ENCODE results near the gene DEAF1.

The DEAF1 gene

DNA sequence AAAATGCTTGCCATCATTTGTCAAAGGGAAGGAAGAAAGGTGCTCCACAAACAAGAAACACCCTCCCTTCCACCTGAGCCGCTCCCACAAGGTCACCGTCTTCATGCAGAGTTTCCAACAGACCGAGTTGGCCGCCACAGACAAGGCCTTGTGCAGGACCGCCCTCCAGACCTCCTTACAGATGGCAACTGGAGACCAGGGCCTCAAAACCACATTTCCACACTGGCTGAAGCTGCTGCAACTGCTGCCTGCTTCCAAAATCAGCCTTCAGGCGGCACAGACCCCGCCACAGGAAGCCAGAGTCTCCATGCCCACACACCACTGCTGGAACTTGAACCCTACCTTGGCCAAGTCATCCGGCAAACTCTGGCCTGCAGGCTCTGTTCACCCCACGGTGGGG lies 6.3 kb downstream of the DEAF1 start:
- TF ChIP-seq, protein P1, sequence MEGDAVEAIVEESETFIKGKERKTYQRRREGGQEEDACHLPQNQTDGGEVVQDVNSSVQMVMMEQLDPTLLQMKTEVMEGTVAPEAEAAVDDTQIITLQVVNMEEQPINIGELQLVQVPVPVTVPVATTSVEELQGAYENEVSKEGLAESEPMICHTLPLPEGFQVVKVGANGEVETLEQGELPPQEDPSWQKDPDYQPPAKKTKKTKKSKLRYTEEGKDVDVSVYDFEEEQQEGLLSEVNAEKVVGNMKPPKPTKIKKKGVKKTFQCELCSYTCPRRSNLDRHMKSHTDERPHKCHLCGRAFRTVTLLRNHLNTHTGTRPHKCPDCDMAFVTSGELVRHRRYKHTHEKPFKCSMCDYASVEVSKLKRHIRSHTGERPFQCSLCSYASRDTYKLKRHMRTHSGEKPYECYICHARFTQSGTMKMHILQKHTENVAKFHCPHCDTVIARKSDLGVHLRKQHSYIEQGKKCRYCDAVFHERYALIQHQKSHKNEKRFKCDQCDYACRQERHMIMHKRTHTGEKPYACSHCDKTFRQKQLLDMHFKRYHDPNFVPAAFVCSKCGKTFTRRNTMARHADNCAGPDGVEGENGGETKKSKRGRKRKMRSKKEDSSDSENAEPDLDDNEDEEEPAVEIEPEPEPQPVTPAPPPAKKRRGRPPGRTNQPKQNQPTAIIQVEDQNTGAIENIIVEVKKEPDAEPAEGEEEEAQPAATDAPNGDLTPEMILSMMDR (IDR thresholded peaks at IDR 0.05) = no peak
- Histone ChIP-seq H3K4me1 (no peaks in the 10 kb centered on the region), H3K9ac (no peak overlapping the region), H2AFZ (no peak overlapping the region), H3K27me3 (ENCODE audit: control insufficient read depth, insufficient read depth, low read length) (no peaks in the 10 kb centered on the region), H3K4me3 (ENCODE audit: low read depth, low read length) (no peak overlapping the region), H3K27ac (no peak overlapping the region), H3K79me2 (no peaks in the 10 kb centered on the region), H3K4me2 (ENCODE audit: low read length) (no peak overlapping the region), H3K9me3 (ENCODE audit: control insufficient read depth, low read length) (no peaks in the 10 kb centered on the region), H3K36me3 (ENCODE audit: control insufficient read depth, insufficient read depth, low read length) (no peaks in the 10 kb centered on the region)

DNA sequence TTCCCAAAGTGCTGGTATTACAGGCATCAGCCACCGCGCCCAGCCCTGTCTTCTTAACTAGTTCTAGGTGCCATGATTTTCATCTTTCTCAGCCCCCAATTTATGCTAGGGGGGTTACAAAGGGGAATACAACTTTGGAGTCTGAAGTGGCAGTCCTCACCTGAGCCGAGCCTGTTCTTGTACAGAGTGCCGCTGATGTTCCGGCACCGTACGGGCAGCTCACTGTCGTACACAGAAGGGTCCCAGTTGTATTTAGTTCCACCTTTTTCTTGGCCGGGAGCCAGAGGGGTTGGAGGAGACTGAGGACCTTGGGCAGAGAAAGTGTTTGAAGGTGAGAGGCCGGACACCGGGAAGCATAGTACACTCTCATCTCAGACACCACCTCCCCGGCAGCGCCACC lies 7.3 kb downstream of the DEAF1 start:
- TF ChIP-seq, protein P1 (IDR thresholded peaks at IDR 0.05) = no peak
- no peaks in the 10 kb centered on the region for H3K4me1 ChIP-seq

DNA sequence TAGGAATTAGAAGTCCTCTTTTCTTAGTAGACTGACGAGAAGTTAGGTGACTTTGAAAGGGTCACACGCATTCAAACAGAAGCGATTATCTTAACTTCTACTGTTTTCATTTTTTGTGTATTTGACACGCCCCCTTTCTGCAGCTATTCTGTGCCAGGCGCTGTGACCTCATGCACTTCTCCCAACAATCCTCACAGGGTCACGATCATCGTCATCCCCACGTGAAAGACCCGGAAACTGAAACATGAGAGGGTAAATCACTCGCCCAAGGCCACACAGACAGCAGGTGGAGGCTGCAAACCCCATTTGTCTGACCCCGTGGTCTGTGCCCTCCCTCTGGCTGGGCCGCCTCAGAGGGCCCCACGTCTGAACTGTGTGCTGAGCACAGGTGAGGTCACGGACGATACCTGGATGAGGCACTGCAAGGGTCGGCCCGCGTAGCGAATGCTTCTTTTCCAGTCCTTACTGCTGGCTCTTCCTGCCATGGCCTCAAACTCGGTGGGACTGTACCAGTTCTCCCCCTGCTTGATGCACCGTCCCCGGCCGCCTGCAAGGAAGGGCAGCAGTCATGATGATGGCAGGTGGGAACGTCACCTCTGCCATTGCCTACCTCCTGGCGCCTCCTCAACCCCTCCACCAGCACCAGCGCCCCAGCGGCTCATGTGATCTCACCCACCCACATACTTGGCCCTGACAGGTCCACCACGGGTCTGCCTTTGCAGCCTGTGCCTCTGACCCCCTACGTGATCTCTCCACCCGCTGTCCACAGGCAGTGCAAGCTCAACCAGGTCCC lies 8.4 kb downstream of the DEAF1 start:
- Histone ChIP-seq H3K27me3 (ENCODE audit: control insufficient read depth, insufficient read depth, low read length) (no peaks in the 10 kb centered on the region), H3K79me2 (no peaks in the 10 kb centered on the region), H3K27ac (no peak overlapping the region), H3K4me2 (ENCODE audit: low read length) (no peak overlapping the region), H3K9me3 (ENCODE audit: control insufficient read depth, low read length) (no peaks in the 10 kb centered on the region), H3K9ac (no peak overlapping the region), H2AFZ (no peak overlapping the region), H3K36me3 (ENCODE audit: control insufficient read depth, insufficient read depth, low read length) (no peaks in the 10 kb centered on the region), H3K4me3 (ENCODE audit: low read depth, low read length) (no peak overlapping the region), H3K4me1 (no peaks in the 10 kb centered on the region)
- TF ChIP-seq, protein P1 (IDR thresholded peaks at IDR 0.05) = no peak

More for the DNA sequence above, 7.3 kb downstream of the DEAF1 start:
- H3K9me3 ChIP-seq (ENCODE audit: control insufficient read depth, low read length) = no peaks in the 10 kb centered on the region
- H3K27ac ChIP-seq = no peak overlapping the region
- no peak overlapping the region for H2AFZ ChIP-seq
- H3K4me3 ChIP-seq (ENCODE audit: low read depth, low read length) = no peak overlapping the region
- H3K79me2 ChIP-seq = no peaks in the 10 kb centered on the region
- no peaks in the 10 kb centered on the region for H3K27me3 ChIP-seq (ENCODE audit: control insufficient read depth, insufficient read depth, low read length)
- no peak overlapping the region for H3K9ac ChIP-seq
- H3K36me3 ChIP-seq (ENCODE audit: control insufficient read depth, insufficient read depth, low read length) = no peaks in the 10 kb centered on the region
- H3K4me2 ChIP-seq (ENCODE audit: low read length) = no peak overlapping the region

DNA sequence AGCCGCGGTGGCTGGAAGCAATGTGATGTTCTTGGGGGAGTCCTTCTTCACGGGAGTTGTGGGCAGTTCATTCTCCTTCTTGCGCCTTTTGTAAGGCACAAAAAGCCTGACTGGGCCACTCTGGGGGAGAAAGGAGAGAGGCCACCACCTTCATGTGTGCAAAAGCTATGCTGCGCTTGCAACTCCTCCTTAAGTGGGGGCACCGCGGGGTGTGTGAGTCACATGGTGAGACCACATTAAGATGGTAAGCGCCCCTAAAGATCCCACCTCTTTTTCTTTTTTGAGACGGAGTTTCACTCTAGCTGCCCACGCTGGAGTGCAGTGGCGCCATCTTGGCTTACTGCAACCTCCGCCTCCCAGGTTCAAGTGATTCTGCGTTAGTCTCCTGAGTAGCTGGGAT lies 14.1 kb downstream of the DEAF1 start:
- Histone ChIP-seq H3K4me3 (ENCODE audit: low read depth, low read length) (no peak overlapping the region), H3K27me3 (ENCODE audit: control insufficient read depth, insufficient read depth, low read length) (no peaks in the 10 kb centered on the region), H3K4me2 (ENCODE audit: low read length) (no peak overlapping the region), H3K9me3 (ENCODE audit: control insufficient read depth, low read length) (no peaks in the 10 kb centered on the region), H3K36me3 (ENCODE audit: control insufficient read depth, insufficient read depth, low read length) (no peaks in the 10 kb centered on the region), H3K4me1 (no peaks in the 10 kb centered on the region), H2AFZ (no peak overlapping the region), H3K9ac (no peak overlapping the region), H3K27ac (no peak overlapping the region), H3K79me2 (no peaks in the 10 kb centered on the region)
- TF ChIP-seq, protein P1 (IDR thresholded peaks at IDR 0.05) = no peak

DNA sequence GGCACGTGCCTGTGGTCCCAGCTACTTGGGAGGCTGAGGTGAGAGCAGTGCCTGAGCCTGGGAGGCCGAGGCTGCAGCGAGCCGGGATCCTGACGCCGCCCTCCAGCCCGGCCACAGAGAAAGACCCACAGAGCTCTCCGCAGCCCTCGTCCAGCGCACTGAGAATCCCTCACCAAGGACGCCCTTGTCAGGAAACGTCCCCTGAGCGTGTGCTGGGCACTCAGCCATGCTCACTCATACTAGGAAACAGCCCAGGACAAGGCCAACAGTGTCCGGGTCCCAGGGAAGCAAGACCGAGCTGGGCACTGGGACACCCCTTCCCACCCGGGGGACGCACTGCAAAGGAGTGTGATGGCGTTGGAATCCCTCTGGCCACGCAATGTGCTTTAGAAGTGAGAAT lies 14.5 kb downstream of the DEAF1 start:
- Histone ChIP-seq H3K9ac (no peak overlapping the region), H3K27ac (no peak overlapping the region), H3K4me2 (ENCODE audit: low read length) (no peak overlapping the region), H3K9me3 (ENCODE audit: control insufficient read depth, low read length) (no peaks in the 10 kb centered on the region), H3K4me3 (ENCODE audit: low read depth, low read length) (no peak overlapping the region), H2AFZ (no peak overlapping the region), H3K36me3 (ENCODE audit: control insufficient read depth, insufficient read depth, low read length) (no peaks in the 10 kb centered on the region), H3K4me1 (no peaks in the 10 kb centered on the region), H3K79me2 (no peaks in the 10 kb centered on the region), H3K27me3 (ENCODE audit: control insufficient read depth, insufficient read depth, low read length) (no peaks in the 10 kb centered on the region)
- TF ChIP-seq, protein P1 (IDR thresholded peaks at IDR 0.05) = no peak

All from parathyroid adenoma (tissue), 2 donors.